SK-N-SH (cell line): Measurements from ENCODE around the gene SLFN14. TPM values are rescaled to one million over a fixed set of nuclear protein-coding genes. Genes with fewer than 3 reads are reported as not detected.

Experiments
- CTCF ChIA-PET: fragments of 300-600, 350-600 bp; formaldehyde crosslinking; extraction: SDS; loops from one replicate; lab custom pipeline; 2021; lab: Yijun Ruan, JAX
- POLR2A ChIA-PET: fragments of 350-600 bp; sonication (Branson Sonifier 250); formaldehyde crosslinking; extraction: SDS; loops from one replicate; lab custom pipeline; 2020; ENCODE audit warnings: antibody characterized with exemption, inconsistent platforms; lab: Yijun Ruan, JAX
- DNase-seq: peaks from one replicate; pipeline ENCODE4 v3.0.0; 2012
- H2AFZ ChIP-seq: fragments of 200-600 bp; sonication (generic); 2 replicates; pipeline ENCODE4 v1.8.1; 2016; ENCODE audit warnings: antibody characterized with exemption, mild to moderate bottlenecking, low read depth
- H3F3A ChIP-seq: fragments of 200-600 bp; sonication (generic); replicated peaks from 2 replicates; pipeline ENCODE3; 2016; ENCODE audit warnings: antibody characterized with exemption, mild to moderate bottlenecking; ENCODE audit not compliant: insufficient read depth
- H3K27ac ChIP-seq, 2 experiments: fragments of 200-500 bp in 1 of 2; fragments of 200-600 bp in 1 of 2; sonication (Bioruptor generic) in 1 of 2; sonication (generic), shearing (Covaris generic) in 1 of 2; 2 replicates each; pipeline versions ENCODE4 v1.5.1 to v1.6.1; 2014 to 2016; ENCODE audit warnings: low read depth in 2 of 2, inconsistent platforms in 1 of 2, low read length in 1 of 2, mild to moderate bottlenecking in 1 of 2, mixed read lengths in 1 of 2
- H3K27me3 ChIP-seq: fragments of 200-600 bp; sonication (generic), shearing (Covaris generic); 2 replicates; pipeline ENCODE4 v1.6.1; 2016; ENCODE audit warnings: mixed run types; ENCODE audit not compliant: insufficient read depth
- H3K36me3 ChIP-seq, 2 experiments: fragments of 200-500 bp in 1 of 2; fragments of 200-600 bp in 1 of 2; sonication (Bioruptor generic) in 1 of 2; sonication (generic) in 1 of 2; replicated peaks in 1 of 2; 2 replicates each; pipeline versions ENCODE3 to v1.5.1; 2014 to 2016; ENCODE audit warnings: low read length in 1 of 2, mild to moderate bottlenecking in 1 of 2; ENCODE audit not compliant: insufficient read depth in 2 of 2, control insufficient read depth in 1 of 2
- H3K4me1 ChIP-seq, 2 experiments: fragments of 200-500 bp in 1 of 2; fragments of 200-600 bp in 1 of 2; sonication (Bioruptor generic) in 1 of 2; sonication (generic), shearing (Covaris generic) in 1 of 2; 2 replicates each; pipeline versions ENCODE4 v1.5.1 to v1.6.1; 2014 to 2016; ENCODE audit warnings: low read depth in 1 of 2, low read length in 1 of 2, mixed run types in 1 of 2; ENCODE audit not compliant: insufficient read depth in 2 of 2, control insufficient read depth in 1 of 2
- H3K4me2 ChIP-seq: fragments of 200-600 bp; sonication (generic), shearing (Covaris generic); 2 replicates; pipeline ENCODE4 v1.6.1; 2017; ENCODE audit warnings: mixed run types
- H3K4me3 ChIP-seq, 2 experiments: fragments of 200-500 bp in 1 of 2; fragments of 200-600 bp in 1 of 2; sonication (Bioruptor generic) in 1 of 2; sonication (generic), shearing (Covaris generic) in 1 of 2; 2 replicates each; pipeline versions ENCODE4 v1.5.1 to v1.8.1; 2014 to 2016; ENCODE audit warnings: low read depth in 2 of 2, inconsistent platforms in 1 of 2, low read length in 1 of 2, mild to moderate bottlenecking in 1 of 2, mixed read lengths in 1 of 2, moderate library complexity in 1 of 2
- H3K79me2 ChIP-seq: fragments of 200-600 bp; sonication (generic); 2 replicates; pipeline ENCODE4 v1.8.1; 2017; ENCODE audit warnings: mild to moderate bottlenecking; ENCODE audit not compliant: insufficient read depth
- H3K9ac ChIP-seq: fragments of 200-600 bp; sonication (generic); 2 replicates; pipeline ENCODE4 v1.6.1; 2017; ENCODE audit warnings: mixed run types
- H3K9me2 ChIP-seq: fragments of 200-600 bp; sonication (generic); 2 replicates; pipeline ENCODE4 v1.6.1; 2017; ENCODE audit warnings: mixed run types
- H3K9me3 ChIP-seq: fragments of 200-600 bp; sonication (generic); 2 replicates; pipeline ENCODE4 v1.6.1; 2017; ENCODE audit warnings: mixed run types, mild to moderate bottlenecking, moderate library complexity
- H4K20me1 ChIP-seq: fragments of 200-600 bp; sonication (generic); 2 replicates; pipeline ENCODE4 v1.6.1; 2017; ENCODE audit warnings: mild to moderate bottlenecking, mixed run types; ENCODE audit not compliant: insufficient read depth
- CHD2 ChIP-seq: fragments of 150-350 bp; IDR thresholded peaks from 2 replicates; pipeline ENCODE4 v1.6.1; 2018; ENCODE audit warnings: low read length; ENCODE audit not compliant: partially characterized antibody
- FOSL2 ChIP-seq: IDR thresholded peaks from 2 replicates; pipeline ENCODE4 v1.4.0; 2012; ENCODE audit warnings: low read depth, mild to moderate bottlenecking, moderate library complexity, borderline replicate concordance
- FOXJ3 ChIP-seq: sonication (generic); formaldehyde crosslinking; IDR thresholded peaks from 2 replicates; pipeline ENCODE4 v1.5.1; 2020; ENCODE audit warnings: mild to moderate bottlenecking, missing genetic modification reagents
- GABPA ChIP-seq: IDR thresholded peaks from 2 replicates; pipeline ENCODE4 v1.4.0; 2012; ENCODE audit warnings: low read depth, mild to moderate bottlenecking
- GATA2 ChIP-seq: sonication (generic); formaldehyde crosslinking; IDR thresholded peaks from 2 replicates; pipeline ENCODE4 v1.5.0; 2020; ENCODE audit warnings: mild to moderate bottlenecking, missing genetic modification reagents
- IRF3 ChIP-seq: fragments of 150-350 bp; IDR thresholded peaks from 2 replicates; pipeline ENCODE4 v1.6.1; 2016; ENCODE audit warnings: mild to moderate bottlenecking, low read depth, low read length
- JUND ChIP-seq: IDR thresholded peaks from 2 replicates; pipeline ENCODE4 v1.4.0; 2012
- NRF1 ChIP-seq: IDR thresholded peaks from 2 replicates; pipeline ENCODE4 v1.6.1; 2012; ENCODE audit warnings: low read depth, mild to moderate bottlenecking, low read length
- RAD21 ChIP-seq: IDR thresholded peaks from 2 replicates; pipeline ENCODE4 v1.6.1; 2012; ENCODE audit warnings: mild to moderate bottlenecking, low read length
- RCOR1 ChIP-seq: fragments of 150-350 bp; IDR thresholded peaks from 2 replicates; pipeline ENCODE4 v1.6.1; 2017; ENCODE audit warnings: antibody characterized with exemption, low read length
- RFX5 ChIP-seq: IDR thresholded peaks from 2 replicates; pipeline ENCODE4 v1.6.1; 2012; ENCODE audit warnings: mild to moderate bottlenecking, improper control_type of control experiment, low read length
- RXRA ChIP-seq: IDR thresholded peaks from 2 replicates; pipeline ENCODE4 v1.4.0; 2012; ENCODE audit warnings: low read depth, mild to moderate bottlenecking, borderline replicate concordance
- SIN3A ChIP-seq: IDR thresholded peaks from 2 replicates; pipeline ENCODE4 v1.6.1; 2012; ENCODE audit warnings: low read depth, mild to moderate bottlenecking, low read length, moderate library complexity, borderline replicate concordance
- TAF1 ChIP-seq: IDR thresholded peaks from 2 replicates; pipeline ENCODE4 v1.6.1; 2012; ENCODE audit warnings: low read depth, mild to moderate bottlenecking, low read length, moderate library complexity, borderline replicate concordance
- ZBTB33 ChIP-seq: IDR thresholded peaks from 2 replicates; pipeline ENCODE4 v1.4.0; 2012; ENCODE audit warnings: low read depth, borderline replicate concordance
- WGBS: methylation state at CpG from one replicate; pipeline ENCODE4 v1.1.6; 2017; ENCODE audit warnings: low lambda C conversion rate; 5-methylcytosine and 5-hydroxymethylcytosine counted together
- polyA plus RNA-seq, 3 experiments: library from polyadenylated mRNA; depleted of rRNA; stranded (reverse); fragments of >200 nt; gene quantifications; 2 replicates each; pipeline ENCODE4 v1.2.3, GENCODE V29; 2012
- TF ChIP-seq, protein P1 (sequence below): fragments of 150-350 bp; IDR thresholded peaks from 2 replicates; pipeline ENCODE4 v1.6.1; 2017; ENCODE audit warnings: antibody characterized with exemption, low read length, low read depth, borderline replicate concordance
- TF ChIP-seq, protein P2 (sequence below): IDR thresholded peaks from 2 replicates; pipeline ENCODE4 v1.6.1; 2012; ENCODE audit warnings: mild to moderate bottlenecking, low read depth, low read length, moderate library complexity
- TF ChIP-seq, protein P3 (sequence below): fragments of 200-600 bp; sonication (generic); IDR thresholded peaks from 2 replicates; pipeline ENCODE4 v1.6.1; 2017; ENCODE audit warnings: antibody characterized with exemption, mild to moderate bottlenecking, moderate library complexity
- TF ChIP-seq, protein P4 (sequence below): IDR thresholded peaks from 2 replicates; pipeline ENCODE4 v1.4.0; 2012; ENCODE audit warnings: low read depth, borderline replicate concordance

The SLFN14 gene
- polyA plus RNA-seq, 1 of the 3 experiments (the other 2 are of a cell fraction), result not detected

DNA sequence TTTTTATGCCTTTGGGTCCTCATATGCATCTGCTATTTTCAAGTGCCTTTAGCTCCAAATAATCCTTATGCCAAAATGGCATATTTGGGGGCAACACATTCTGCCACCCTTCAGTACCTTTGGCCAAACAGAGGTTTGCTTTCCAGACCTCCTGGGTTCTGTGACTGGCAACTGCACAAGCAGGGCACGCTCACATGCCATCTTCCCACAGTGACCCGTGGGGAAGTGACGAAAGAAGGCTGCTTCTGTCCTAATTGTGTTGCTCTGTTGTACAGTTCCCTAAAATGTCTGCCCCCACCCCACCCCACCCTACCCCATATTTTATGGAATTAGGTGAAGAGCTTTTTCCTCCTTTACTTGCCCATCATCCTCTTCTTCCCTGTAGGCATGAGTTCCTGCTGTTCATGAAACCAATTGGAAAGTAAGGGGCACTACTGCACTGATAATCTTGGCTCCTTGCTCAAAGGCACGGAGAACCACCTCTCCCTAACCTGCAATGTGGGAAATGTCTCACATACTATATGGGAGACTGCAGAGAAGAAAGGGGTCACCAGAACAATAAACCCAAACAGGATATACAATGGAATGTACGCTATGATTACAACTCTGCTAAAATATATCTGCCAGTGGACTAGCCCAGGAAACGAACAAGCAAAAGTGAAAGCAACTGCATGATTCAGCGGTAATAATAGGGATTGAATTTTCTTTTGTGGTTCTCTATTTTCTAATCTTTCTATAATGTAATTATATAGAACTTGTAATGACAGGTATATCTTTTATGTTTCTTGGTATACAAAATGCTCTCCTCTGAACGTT, 19.8 kb downstream of the SLFN14 start:
- H3K27me3 ChIP-seq, result peaks cover 17% of the 10 kb centered on the region; the same call in 1 of the 2 replicates
- H3K9me3 ChIP-seq, result no peaks in the 10 kb centered on the region
- no peaks in the 10 kb centered on the region for H3K79me2 ChIP-seq
- no peaks in the 10 kb centered on the region for H3K36me3 ChIP-seq
- ChIA-PET POLR2A (no interaction called here), CTCF (interaction anchor here (0.9 to 8.9 kb wide), 3 partner anchors 9 to 228 kb away, joined by 3 to 118 read pairs (median 29); no protein-coding TSS in a partner anchor)
- H3F3A ChIP-seq, result peaks cover 5% of the 10 kb centered on the region
- H3K4me3 ChIP-seq, result peak overlapping the region; percentile 32 to 56
- H3K9me2 ChIP-seq, result no peaks in the 10 kb centered on the region
- no peaks in the 10 kb centered on the region for H3K4me1 ChIP-seq
- TF ChIP-seq, protein P1, sequence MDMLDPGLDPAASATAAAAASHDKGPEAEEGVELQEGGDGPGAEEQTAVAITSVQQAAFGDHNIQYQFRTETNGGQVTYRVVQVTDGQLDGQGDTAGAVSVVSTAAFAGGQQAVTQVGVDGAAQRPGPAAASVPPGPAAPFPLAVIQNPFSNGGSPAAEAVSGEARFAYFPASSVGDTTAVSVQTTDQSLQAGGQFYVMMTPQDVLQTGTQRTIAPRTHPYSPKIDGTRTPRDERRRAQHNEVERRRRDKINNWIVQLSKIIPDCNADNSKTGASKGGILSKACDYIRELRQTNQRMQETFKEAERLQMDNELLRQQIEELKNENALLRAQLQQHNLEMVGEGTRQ, result no peak
- TF ChIP-seq TAF1 (no peak), RCOR1 (no peak), SIN3A (no peak), GATA2 (CRISPR knock-in tag) (no peak), RXRA (no peak), ZBTB33 (no peak), RFX5 (no peak), FOSL2 (no peak), CHD2 (no peak), GABPA (no peak), RAD21 (no peak), NRF1 (no peak), FOXJ3 (CRISPR knock-in tag) (no peak), JUND (no peak), IRF3 (no peak)
- TF ChIP-seq, protein P2, sequence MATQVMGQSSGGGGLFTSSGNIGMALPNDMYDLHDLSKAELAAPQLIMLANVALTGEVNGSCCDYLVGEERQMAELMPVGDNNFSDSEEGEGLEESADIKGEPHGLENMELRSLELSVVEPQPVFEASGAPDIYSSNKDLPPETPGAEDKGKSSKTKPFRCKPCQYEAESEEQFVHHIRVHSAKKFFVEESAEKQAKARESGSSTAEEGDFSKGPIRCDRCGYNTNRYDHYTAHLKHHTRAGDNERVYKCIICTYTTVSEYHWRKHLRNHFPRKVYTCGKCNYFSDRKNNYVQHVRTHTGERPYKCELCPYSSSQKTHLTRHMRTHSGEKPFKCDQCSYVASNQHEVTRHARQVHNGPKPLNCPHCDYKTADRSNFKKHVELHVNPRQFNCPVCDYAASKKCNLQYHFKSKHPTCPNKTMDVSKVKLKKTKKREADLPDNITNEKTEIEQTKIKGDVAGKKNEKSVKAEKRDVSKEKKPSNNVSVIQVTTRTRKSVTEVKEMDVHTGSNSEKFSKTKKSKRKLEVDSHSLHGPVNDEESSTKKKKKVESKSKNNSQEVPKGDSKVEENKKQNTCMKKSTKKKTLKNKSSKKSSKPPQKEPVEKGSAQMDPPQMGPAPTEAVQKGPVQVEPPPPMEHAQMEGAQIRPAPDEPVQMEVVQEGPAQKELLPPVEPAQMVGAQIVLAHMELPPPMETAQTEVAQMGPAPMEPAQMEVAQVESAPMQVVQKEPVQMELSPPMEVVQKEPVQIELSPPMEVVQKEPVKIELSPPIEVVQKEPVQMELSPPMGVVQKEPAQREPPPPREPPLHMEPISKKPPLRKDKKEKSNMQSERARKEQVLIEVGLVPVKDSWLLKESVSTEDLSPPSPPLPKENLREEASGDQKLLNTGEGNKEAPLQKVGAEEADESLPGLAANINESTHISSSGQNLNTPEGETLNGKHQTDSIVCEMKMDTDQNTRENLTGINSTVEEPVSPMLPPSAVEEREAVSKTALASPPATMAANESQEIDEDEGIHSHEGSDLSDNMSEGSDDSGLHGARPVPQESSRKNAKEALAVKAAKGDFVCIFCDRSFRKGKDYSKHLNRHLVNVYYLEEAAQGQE, result no peak
- TF ChIP-seq, protein P3, sequence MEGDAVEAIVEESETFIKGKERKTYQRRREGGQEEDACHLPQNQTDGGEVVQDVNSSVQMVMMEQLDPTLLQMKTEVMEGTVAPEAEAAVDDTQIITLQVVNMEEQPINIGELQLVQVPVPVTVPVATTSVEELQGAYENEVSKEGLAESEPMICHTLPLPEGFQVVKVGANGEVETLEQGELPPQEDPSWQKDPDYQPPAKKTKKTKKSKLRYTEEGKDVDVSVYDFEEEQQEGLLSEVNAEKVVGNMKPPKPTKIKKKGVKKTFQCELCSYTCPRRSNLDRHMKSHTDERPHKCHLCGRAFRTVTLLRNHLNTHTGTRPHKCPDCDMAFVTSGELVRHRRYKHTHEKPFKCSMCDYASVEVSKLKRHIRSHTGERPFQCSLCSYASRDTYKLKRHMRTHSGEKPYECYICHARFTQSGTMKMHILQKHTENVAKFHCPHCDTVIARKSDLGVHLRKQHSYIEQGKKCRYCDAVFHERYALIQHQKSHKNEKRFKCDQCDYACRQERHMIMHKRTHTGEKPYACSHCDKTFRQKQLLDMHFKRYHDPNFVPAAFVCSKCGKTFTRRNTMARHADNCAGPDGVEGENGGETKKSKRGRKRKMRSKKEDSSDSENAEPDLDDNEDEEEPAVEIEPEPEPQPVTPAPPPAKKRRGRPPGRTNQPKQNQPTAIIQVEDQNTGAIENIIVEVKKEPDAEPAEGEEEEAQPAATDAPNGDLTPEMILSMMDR, result no peak
- TF ChIP-seq, protein P4, sequence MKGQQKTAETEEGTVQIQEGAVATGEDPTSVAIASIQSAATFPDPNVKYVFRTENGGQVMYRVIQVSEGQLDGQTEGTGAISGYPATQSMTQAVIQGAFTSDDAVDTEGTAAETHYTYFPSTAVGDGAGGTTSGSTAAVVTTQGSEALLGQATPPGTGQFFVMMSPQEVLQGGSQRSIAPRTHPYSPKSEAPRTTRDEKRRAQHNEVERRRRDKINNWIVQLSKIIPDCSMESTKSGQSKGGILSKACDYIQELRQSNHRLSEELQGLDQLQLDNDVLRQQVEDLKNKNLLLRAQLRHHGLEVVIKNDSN, result no peak
- peak overlapping the region; percentile 81 for H2AFZ ChIP-seq
- whole genome bisulfite sequencing, result 25% methylated on average over 8 of the region's 8 CpGs
- no peak for DNase-seq
- H3K4me2 ChIP-seq, result peak overlapping the region; percentile 77
- H3K27ac ChIP-seq, result no peak overlapping the region
- no peaks in the 10 kb centered on the region for H4K20me1 ChIP-seq
- H3K9ac ChIP-seq, result no peak overlapping the region; the same call in 1 of the 2 replicates
